Measurements from ENCODE around the gene CERK. TPM values are rescaled to one million over a fixed set of nuclear protein-coding genes. Genes with fewer than 3 reads are reported as not detected.

CERK gene
- total and polyA plus RNA-seq, 2 of the 13 experiments (the other 11 are each of a cell fraction or from before 2014, with no cell fraction given), result 40.3 to 41.9 TPM

- TF ChIP-seq EHMT2 (IDR thresholded peaks at IDR 0.05; ENCODE audit: borderline replicate concordance, low read depth, low read length) (no peak), SP140L (CRISPR knock-in tag; IDR thresholded peaks at IDR 0.05; ENCODE audit: borderline replicate concordance) (peak; percentile 63; the same call in 1 of the 2 replicates), ZNF329 (CRISPR knock-in tag; IDR thresholded peaks at IDR 0.05; ENCODE audit: low read depth) (peak; percentile 53; the same call in 1 of the 2 replicates), LCORL (IDR thresholded peaks at IDR 0.05) (no peak), LCORL (CRISPR knock-in tag; IDR thresholded peaks at IDR 0.05) (peak; percentile 68), RFX1 (IDR thresholded peaks at IDR 0.05) (no peak), ASH2L (IDR thresholded peaks at IDR 0.05; ENCODE audit: insufficient read length, low read depth, low read length) (peak; percentile 87), SMARCE1 (IDR thresholded peaks at IDR 0.05; ENCODE audit: borderline replicate concordance) (no peak), YEATS2 (CRISPR knock-in tag; IDR thresholded peaks at IDR 0.05; ENCODE audit: borderline replicate concordance) (peak; percentile 97), POLR2G (IDR thresholded peaks at IDR 0.05; ENCODE audit: low read depth, low read length) (peak; percentile 100), ZEB1 (IDR thresholded peaks at IDR 0.05; ENCODE audit: insufficient replicate concordance, low read depth) (peak; percentile 54), ZNF232 (CRISPR knock-in tag; IDR thresholded peaks at IDR 0.05; ENCODE audit: borderline replicate concordance) (no peak; the same call in 1 of the 2 replicates), ZNF292 (CRISPR knock-in tag; IDR thresholded peaks at IDR 0.05; ENCODE audit: borderline replicate concordance, low read depth) (no peak), ZNF776 (CRISPR knock-in tag; IDR thresholded peaks at IDR 0.05) (0 out of 2 replicates have a peak, but pooled peaks have one; percentile 77), ZNF639 (CRISPR knock-in tag; conservative IDR thresholded peaks at IDR 0.05) (peak; percentile 87), PRMT3 (CRISPR knock-in tag; IDR thresholded peaks at IDR 0.05; ENCODE audit: borderline replicate concordance, low read depth) (no peak), IKZF5 (CRISPR knock-in tag; IDR thresholded peaks at IDR 0.05) (peak; percentile 95), ZNF550 (CRISPR knock-in tag; IDR thresholded peaks at IDR 0.05; ENCODE audit: borderline replicate concordance) (no peak), THYN1 (CRISPR knock-in tag; IDR thresholded peaks at IDR 0.05; ENCODE audit: borderline replicate concordance, low read depth) (no peak), HOXA5 (CRISPR knock-in tag; IDR thresholded peaks at IDR 0.05) (peak; percentile 90), ZMYM4 (CRISPR knock-in tag; IDR thresholded peaks at IDR 0.05) (peak; percentile 87), ZNF740 (CRISPR knock-in tag; IDR thresholded peaks at IDR 0.05) (no peak), ZNF143 (CRISPR knock-in tag; IDR thresholded peaks at IDR 0.05) (peak; percentile 70), ZNF737 (CRISPR knock-in tag; IDR thresholded peaks at IDR 0.05; ENCODE audit: borderline replicate concordance) (no peak; the same call in 1 of the 2 replicates), ZNF577 (CRISPR knock-in tag; IDR thresholded peaks at IDR 0.05; ENCODE audit: borderline replicate concordance, low read depth) (no peak), NR2F1 (CRISPR knock-in tag; IDR thresholded peaks at IDR 0.05) (peak; percentile 91 to 99), KDM3A (CRISPR knock-in tag; IDR thresholded peaks at IDR 0.05; ENCODE audit: low read depth) (peak; percentile 72), ZNF337 (CRISPR knock-in tag; IDR thresholded peaks at IDR 0.05; ENCODE audit: borderline replicate concordance, low read depth) (no peak), ARID2 (CRISPR knock-in tag; IDR thresholded peaks at IDR 0.05; ENCODE audit: borderline replicate concordance) (no peak; the same call in 1 of the 2 replicates)
Measured at GRCh38 chr22:46762238-46763050, 24.4 kb upstream of the CERK start, which contains the start of gene TBC1D22A (continued).

Measured in HepG2 (cell line).